ENCODE results near the gene TTC16. TPM values are rescaled to one million over a fixed set of nuclear protein-coding genes. Genes with fewer than 3 reads are reported as not detected.

The TTC16 gene
- total and polyA plus RNA-seq, 2 of the 8 experiments (the other 6 are each of a cell fraction or from before 2014, with no cell fraction given) = 0.03 TPM; not detected in 1

- Histone ChIP-seq H2BK20ac (ENCODE audit: low read length) (no peak overlapping the region), H3K4me2 (ENCODE audit: insufficient read depth in 1 of 2, low read depth in 2 of 2, low read length in 2 of 2) (no peak overlapping the region), H2BK120ac (replicated peaks; ENCODE audit: low read depth, low read length) (no peak overlapping the region), H4K91ac (replicated peaks; ENCODE audit: insufficient read length, low read length) (no peak overlapping the region), H3K23ac (ENCODE audit: insufficient read length) (no peak overlapping the region), H2BK12ac (ENCODE audit: low read depth, low read length) (no peak overlapping the region), H4K5ac (ENCODE audit: insufficient read length, low read depth, low read length) (no peak overlapping the region), H3K4me3 (ENCODE audit: extremely low read depth in 1 of 4, insufficient read depth in 2 of 4, low read depth in 3 of 4, low read length in 4 of 4) (no peak overlapping the region), H3K79me1 (ENCODE audit: low read depth, low read length) (no peaks in the 10 kb centered on the region), H3K4me1 (replicated peaks in 1 of 4; ENCODE audit: control insufficient read depth in 3 of 4, insufficient read depth in 4 of 4, low read length in 3 of 4) (peaks cover 0 to 4% (median 1%) of the 10 kb centered on the region in 4 experiments; a peak in 4 of 7 replicates), H4K8ac (ENCODE audit: extremely low read depth, insufficient read depth, low read length) (0 out of 2 replicates have a peak overlapping the region, but pooled peaks have one; percentile 4), H3K27me3 (replicated peaks in 1 of 4; ENCODE audit: control insufficient read depth in 3 of 4, extremely low read depth in 1 of 4, insufficient read depth in 3 of 4, low read length in 3 of 4) (no peaks in the 10 kb centered on the region), H3K56ac (replicated peaks; ENCODE audit: insufficient read length, low read depth, low read length) (no peak overlapping the region), H2BK5ac (ENCODE audit: low read depth, low read length) (no peak overlapping the region), H3K14ac (ENCODE audit: insufficient read length) (no peak overlapping the region), H3K18ac (ENCODE audit: extremely low read depth, low read length) (no peak overlapping the region), H3K27ac (ENCODE audit: low read depth, low read length) (no peak overlapping the region), H3K79me2 (ENCODE audit: control insufficient read depth in 1 of 2, insufficient read depth in 2 of 2, low read length in 2 of 2) (no peaks in the 10 kb centered on the region), H2AFZ (ENCODE audit: low read length) (no peak overlapping the region), H3K9ac (replicated peaks in 1 of 4; ENCODE audit: extremely low read depth in 1 of 4, low read depth in 3 of 4, low read length in 3 of 4) (no peak overlapping the region), H4K20me1 (replicated peaks in 1 of 2; ENCODE audit: control insufficient read depth in 1 of 2, insufficient read depth in 2 of 2, low read length in 2 of 2) (peaks cover 0 to 4% of the 10 kb centered on the region in 2 experiments), H3K4ac (replicated peaks; ENCODE audit: insufficient read length, low read depth, low read length) (no peak overlapping the region), H3K36me3 (ENCODE audit: control insufficient read depth in 2 of 4, insufficient read depth in 4 of 4, low read length in 3 of 4) (no peaks in the 10 kb centered on the region), H3K9me3 (ENCODE audit: insufficient read depth in 2 of 2, low read depth in 1 of 2, low read length in 1 of 2) (no peaks in the 10 kb centered on the region), H3K23me2 (ENCODE audit: low read depth, low read length) (peaks cover 7% of the 10 kb centered on the region; the same call in 1 of the 2 replicates), H2AK5ac (ENCODE audit: low read depth, low read length) (no peak overlapping the region), H2BK15ac (ENCODE audit: low read length) (no peak overlapping the region)
- TF ChIP-seq CBX8 (IDR thresholded peaks at IDR 0.05; ENCODE audit: borderline replicate concordance, low read depth, low read length) = no peak
- no peak for TF ChIP-seq CREB1 (IDR thresholded peaks at IDR 0.05)
- TF ChIP-seq SIX5 (IDR thresholded peaks at IDR 0.05; ENCODE audit: low read depth, low read length) = no peak
- WGBS, 2 experiments (ENCODE audit: extremely low coverage in 1 of 2, insufficient coverage in 1 of 2, insufficient read length in 1 of 2, insufficient replicate concordance in 2 of 2, low coverage in 1 of 2, low lambda C conversion rate in 2 of 2, missing lambda C conversion rate in 1 of 2) = 90% methylated on average over 19 of the region's 19 CpGs; no CpG with 5 or more reads in 1 of the 2 experiments
- CTCF ChIA-PET (ENCODE audit: partially characterized antibody) = interaction anchor here (0.8 to 7.3 kb wide), 11 partner anchors 15 to 236 kb away, joined by 3 to 37 read pairs (median 6); partner anchors contain the start of gene CDK9
- DNase-seq (ENCODE audit: low read depth in 1 of 2, low spot score in 2 of 2) = no peak
- POLR2A ChIA-PET (ENCODE audit: partially characterized antibody) = interaction anchor here (0.7 kb wide), 1 partner anchor 48 kb away, joined by 3 read pairs; no protein-coding TSS in a partner anchor
- no peak for FAIRE-seq
These were observed 23.9 kb downstream of the TTC16 start for GRCh38 chr9:127739614-127740330.
